Erythroblast (primary cell): Measurements from ENCODE around the gene GLIS1.

Source experiments
- DNase-seq, 2 experiments: peaks; one replicate each; lab custom pipeline; 2025; lab: John Stamatoyannopoulos, UW
- GATA1 ChIP-seq: IDR thresholded peaks from 2 replicates; pipeline ENCODE4 v1.6.1; 2011; ENCODE audit warnings: low read depth, mild to moderate bottlenecking, control low read depth, low read length, moderate library complexity
- POLR2A ChIP-seq: IDR thresholded peaks from 2 replicates; pipeline ENCODE4 v1.6.1; 2011; ENCODE audit warnings: mild to moderate bottlenecking, low read length

The GLIS1 gene

DNA sequence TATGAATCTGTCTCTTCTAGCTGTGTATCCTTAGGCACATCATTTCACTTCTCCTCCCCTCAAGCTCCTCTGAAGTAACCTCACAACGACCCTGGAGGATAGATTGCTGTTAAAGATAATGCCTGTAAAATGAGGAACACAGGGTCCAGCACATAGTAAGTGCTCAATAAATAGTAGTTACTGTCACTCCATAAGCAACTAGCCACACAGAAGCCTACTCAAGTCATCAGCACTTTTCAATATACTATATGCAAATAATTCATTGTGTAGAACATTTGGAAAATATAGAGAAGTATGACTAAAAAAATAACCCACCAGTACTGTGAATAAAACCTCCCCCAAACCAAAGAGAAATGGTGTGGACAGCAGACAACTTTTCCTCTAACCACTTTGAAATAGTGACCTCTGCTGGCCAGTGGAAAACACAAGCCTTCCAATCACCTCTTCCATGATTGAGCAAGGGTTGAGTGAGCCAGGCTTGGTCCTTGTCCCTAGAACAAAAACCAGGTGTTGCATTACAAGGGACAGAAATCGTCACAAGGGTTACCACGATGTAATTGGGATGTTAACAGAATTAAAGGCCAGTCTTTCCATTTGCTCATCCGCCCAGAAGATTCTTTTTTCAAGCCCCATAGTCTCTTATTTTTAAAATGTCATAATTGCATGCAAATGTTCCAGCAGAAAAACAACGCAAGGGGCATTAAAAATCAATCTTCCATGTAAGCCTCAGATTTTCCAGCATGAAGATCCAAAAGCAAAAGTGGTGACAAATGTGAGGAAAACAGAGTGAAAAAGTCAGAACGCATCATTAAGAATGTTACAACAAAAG lies 15.7 kb upstream of the GLIS1 start:
- DNase-seq: peak; percentile 32 to 58
- TF ChIP-seq POLR2A (no peak), GATA1 (no peak)

DNA sequence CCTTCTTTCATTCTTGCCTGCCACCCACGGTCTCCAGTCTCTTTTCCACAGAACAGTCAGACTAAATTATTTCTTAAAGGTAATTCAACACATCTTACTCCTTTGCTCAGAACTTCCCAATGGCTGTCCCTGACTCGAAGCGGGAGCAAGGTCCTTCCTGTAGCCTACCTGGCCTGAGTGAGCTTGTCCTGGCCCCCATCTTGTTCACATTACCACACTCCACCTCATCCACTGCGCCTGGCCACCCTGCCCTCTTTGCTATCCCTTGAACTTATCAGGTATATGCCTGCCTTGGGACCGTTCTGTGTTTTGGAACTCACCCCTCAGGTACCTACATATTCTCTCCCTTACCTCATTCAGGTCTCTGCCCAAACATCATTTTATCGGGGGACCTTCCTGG lies 13.3 kb upstream of the GLIS1 start:
- no peak for DNase-seq
- no peak for TF ChIP-seq POLR2A
- no peak for TF ChIP-seq GATA1

DNA sequence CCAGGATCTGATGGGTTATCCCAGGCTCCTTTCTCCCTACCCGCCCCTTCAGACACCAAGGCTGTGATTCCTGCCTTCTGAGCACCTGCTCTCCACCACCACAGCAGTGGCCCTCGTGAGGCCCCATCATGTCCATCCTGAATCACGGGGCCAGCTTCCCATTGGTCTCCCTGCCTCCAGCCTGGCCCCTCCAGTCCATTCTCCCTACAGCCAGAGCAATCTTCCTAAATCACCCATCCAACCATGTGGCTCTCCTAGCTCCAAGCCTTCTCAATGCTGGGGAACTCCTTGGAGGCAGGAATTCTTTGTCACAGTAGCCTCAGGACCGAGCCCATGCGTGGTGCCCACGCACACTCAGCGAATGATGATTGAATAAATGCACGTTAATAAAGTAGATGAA lies 8.9 kb upstream of the GLIS1 start:
- no peak for TF ChIP-seq POLR2A
- no peak for TF ChIP-seq GATA1

DNA sequence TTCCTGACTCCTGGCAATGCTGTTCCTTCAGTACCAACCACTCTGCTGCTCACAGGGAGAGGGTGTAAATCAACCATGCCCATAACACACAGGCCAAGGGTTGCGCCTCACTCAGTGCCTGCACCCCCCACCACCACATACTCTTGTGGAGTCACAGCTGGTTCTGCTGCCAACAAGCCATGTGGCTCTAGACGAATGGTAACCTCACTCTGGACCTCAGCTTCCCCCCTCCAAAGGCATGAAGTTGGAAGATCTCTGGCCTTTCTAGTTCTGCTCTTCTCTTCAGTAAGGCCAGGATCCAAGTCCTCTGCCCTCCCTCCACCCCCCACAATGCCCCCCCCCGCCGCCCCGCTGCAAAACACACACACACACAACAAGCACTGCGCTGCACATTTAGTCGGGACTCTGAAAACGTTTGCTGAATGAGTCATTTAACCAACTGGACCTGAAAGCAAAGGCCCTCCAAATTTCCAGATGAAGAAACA lies 1.7 kb upstream of the GLIS1 start:
- TF ChIP-seq POLR2A (no peak), GATA1 (no peak)
- no peak for DNase-seq

More for the DNA sequence above, 8.9 kb upstream of the GLIS1 start:
- no peak for DNase-seq

DNA sequence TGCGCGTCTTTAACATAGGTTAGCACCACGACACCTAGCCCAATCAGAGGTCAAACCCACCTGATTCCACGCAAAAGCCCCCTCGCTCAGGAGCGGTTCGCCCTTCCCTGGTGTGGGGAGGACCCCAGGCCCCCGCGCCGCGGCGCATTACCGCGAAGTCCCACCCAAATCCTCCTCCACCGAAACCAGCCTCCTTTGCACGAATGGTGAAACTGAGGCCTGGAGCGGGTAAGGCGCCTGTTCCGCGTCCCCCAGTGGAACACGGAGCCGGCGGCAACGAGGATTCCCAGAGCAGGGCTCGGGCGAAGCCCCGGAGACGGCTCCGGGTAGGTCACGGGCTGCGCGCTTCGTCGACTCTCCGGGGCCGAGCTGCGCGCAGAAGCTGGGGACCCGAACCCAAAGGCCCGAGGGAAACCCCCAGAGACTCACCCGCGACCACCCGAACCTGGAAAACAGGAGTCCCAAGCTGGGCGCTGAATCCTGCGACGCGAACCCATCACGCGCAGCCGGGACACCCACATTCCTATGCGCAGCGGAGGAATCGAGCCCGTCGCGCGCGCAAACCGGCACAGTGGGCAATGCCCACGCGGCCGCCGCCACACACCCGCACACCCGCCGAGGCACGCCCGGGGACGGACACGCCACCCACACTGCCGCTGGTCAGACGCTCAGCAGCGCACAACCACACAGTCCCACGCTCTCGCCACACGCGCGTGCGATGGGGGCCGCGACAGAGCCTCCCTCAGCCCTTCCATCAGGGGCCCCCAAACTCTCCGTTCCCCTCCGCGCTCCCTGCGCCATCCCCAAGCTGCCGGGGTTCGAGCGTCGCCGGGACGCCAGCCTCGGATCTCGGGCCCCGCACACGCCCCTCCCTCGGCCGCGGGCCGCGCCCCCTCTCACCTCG lies 507 bp downstream of the GLIS1 start:
- no peak for TF ChIP-seq GATA1
- no peak for TF ChIP-seq POLR2A
- DNase-seq: peak in 1 of 2 experiments; percentile 27

DNA sequence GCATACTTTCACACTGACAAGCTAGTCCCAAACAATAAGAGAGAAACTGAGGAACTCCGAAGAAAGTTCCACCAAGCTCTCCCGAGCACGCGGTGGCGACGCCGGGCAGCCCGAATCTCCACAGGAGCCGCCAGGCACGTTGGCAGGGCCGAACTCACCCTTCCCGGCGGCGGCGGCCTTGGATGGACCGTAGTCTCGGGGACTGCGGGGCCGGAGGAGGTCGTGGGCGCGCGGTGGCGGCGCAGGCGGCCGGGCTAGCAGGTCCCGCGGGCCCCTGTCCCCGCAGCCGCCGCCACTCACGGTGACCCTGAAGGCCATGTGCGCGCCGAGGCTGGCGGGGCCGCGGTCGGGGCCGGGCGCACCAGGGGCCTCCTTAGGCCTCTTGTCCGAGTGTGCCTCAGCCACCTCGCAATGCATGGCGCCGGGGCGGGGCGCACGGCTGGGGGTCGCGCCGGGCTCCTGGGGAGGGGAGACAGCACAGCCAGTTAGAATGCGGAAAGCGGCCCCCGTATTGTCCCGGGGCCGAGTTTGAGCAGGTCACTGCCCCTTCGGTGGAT lies 1.2 kb downstream of the GLIS1 start:
- DNase-seq: peak in 1 of 2 experiments; percentile 17
- no peak for TF ChIP-seq GATA1
- no peak for TF ChIP-seq POLR2A

DNA sequence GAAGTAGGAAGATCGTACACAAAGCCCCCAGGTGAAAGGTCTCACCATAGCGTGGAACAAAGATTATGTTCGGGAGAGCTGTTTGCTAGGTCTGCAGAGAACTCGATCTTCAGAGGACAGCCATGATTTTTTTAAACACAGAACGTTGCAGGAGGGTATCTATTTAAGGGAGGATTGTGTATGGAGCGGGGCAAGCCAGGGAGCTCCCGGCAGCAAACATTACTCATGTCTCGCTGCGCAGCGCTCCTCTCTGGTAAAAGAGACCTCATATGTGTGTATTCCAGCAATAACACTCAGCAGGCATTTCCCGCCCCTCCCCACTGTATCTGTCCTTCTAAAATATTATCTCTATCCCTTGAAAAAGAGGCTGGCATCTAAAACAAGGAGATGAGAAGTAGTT lies 2.7 kb downstream of the GLIS1 start:
- no peak for TF ChIP-seq GATA1
- no peak for TF ChIP-seq POLR2A
- no peak for DNase-seq

DNA sequence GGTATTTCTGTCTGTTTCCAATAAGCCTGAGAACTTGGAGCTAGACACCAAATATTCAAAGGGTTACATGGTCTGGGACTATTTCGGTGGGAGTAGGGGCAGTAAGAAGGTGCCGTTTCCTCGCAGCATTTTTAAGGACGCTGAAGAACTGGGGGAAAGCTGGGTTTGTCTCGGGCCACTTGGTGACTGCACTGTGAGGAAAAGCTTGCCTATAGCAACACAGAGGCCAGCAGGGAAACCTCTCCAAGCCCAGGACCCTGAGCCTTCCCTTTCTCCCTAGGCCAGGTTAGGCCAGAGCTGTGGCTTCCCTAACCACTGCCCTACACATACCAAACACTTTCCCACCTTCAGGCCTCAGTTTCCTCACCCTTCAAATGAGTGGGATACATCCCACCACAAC lies 3.3 kb downstream of the GLIS1 start:
- no peak for TF ChIP-seq POLR2A
- no peak for TF ChIP-seq GATA1
- no peak for DNase-seq

DNA sequence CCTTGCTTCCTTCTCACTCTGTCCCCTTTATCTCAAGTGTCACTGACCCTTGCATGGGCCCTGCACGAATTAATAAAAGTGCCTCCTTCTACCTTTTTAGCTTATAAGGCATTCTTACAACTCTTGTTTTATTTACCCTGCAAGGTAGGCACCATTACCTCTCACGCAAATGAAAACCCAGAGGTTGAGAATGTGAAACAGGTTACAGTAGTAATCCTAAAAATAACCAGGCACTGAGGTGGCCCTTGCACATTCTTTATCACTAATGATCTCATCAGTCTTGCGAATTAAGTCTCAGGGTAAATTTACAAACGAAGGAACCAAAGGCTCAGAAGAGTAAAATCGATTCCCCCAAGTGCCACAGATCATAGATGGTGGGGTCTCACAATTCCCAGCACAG lies 3.7 kb downstream of the GLIS1 start:
- TF ChIP-seq GATA1: no peak
- TF ChIP-seq POLR2A: no peak
- no peak for DNase-seq

DNA sequence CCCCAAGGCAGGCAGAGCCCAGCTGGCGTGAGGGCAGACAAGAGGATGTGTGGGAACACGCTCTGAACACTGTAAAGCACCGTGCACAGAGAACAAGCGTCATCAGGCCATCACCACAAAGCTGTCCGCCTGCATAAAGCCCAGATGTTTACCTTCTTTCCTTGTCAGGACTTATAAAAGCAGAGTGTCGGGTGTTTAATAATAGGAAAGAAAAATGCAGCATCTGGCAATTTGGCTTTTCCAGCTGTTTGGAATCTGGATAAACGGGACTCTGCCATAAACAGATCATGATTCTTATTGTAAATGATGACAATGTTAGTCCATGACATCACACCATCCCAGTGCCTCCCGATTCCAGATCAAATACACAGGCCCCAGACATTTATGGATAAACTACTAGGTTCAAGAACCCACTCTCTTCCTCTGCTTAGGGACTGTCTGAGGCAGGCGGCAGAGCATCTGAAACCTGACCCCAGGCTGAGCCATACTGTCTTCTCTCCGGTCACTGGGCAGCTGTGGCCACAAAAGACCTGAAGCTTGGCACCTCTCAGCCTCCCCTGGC lies 4.2 kb downstream of the GLIS1 start:
- TF ChIP-seq GATA1: no peak
- no peak for TF ChIP-seq POLR2A
- DNase-seq: no peak

DNA sequence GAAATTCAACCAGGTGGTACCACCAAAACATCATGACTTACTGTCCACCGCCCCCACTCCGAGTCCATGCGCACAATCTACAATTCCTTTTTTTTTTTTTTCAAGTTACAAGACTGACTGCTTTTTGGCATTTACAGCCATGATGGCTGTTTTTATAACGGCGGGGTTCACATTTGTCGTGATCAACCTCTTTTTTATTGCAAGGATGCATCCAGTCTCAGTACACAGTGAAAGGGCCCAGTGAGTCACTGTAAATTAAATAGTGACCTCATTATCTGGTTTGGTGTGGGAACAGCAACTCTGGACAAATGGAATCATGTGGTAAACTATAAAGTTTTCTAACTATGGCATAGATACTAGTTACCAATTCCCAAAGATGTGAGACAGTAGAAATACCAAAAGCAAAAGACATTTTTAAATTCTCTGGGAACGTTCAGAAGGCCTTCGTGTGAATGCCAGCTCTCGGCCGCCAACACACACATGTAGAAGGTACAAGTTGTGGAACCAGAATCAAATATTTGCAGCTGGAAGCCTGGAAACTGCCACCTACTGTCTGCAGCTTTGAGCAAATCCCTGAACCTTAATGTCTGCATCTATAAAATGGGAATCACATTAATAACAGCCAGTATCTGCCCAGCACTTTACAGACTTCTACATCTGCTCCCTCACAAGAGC lies 4.9 kb downstream of the GLIS1 start:
- TF ChIP-seq POLR2A: no peak
- DNase-seq: no peak

DNA sequence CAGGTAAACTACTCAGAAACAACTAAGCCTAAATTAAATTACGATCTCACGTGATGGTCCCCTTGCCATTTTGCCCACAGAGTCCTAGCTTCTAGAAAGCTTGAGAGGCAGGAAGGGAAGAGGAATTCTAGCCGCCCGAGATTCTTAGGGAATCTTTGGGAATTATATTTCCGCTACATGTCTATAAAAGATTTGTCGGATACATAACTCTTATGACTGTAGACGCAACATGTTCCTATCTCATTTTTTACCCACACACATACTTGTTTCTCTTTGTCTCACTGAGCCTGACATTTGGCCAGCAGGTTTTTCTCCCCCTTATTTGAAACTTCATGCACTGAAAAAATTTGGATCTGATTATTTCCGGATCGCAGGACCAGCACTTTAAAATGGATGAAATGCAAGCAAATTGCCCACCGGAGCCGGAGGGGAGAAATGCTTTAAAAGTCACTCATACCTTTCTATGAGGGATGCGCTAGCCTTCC lies 5.5 kb downstream of the GLIS1 start:
- TF ChIP-seq GATA1 (no peak), POLR2A (no peak)
- DNase-seq: no peak

DNA sequence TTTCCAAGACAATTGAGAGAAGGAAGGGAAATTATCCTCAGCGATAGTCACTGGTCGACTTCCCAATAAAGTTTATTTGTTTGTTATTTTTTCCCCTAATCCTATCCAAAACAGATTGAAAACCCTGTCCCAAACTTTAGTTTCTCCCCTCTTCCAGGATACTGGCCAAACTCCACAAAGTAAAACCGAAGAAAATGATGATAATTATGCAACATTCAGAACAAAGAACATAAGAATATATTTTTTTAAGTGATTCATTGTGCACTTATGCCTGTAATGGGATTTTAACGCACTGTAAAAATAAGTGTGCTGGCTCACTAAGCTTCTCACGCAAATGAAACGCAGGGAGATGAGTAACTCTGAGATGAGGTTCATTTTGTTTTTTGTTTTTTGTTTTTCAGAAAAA lies 6.0 kb downstream of the GLIS1 start:
- TF ChIP-seq GATA1 (no peak), POLR2A (no peak)
- DNase-seq: no peak
